ENCODE results near the gene WIZ.

GRCh38 chr19:15445227-15445605 lies 4.5 kb downstream of the WIZ start:
- TF ChIP-seq CTCF (conservative IDR thresholded peaks at IDR 0.05; ENCODE audit: low read depth in 2 of 2) (no peak), CREB1 (CRISPR knock-in tag; IDR thresholded peaks at IDR 0.05; ENCODE audit: low read depth) (no peak), EZH2phosphoT487 (IDR thresholded peaks at IDR 0.05; ENCODE audit: unreplicated experiment) (no peak), POLR2AphosphoS5 (IDR thresholded peaks at IDR 0.05; ENCODE audit: low read depth) (no peak), REST (IDR thresholded peaks at IDR 0.05; ENCODE audit: unreplicated experiment) (no peak), EZH2 (IDR thresholded peaks at IDR 0.05; ENCODE audit: low read depth, unreplicated experiment) (no peak), ETS1 (IDR thresholded peaks at IDR 0.05) (no peak), JUNB (IDR thresholded peaks at IDR 0.05; ENCODE audit: unreplicated experiment) (no peak), STAT1 (IDR thresholded peaks at IDR 0.05; ENCODE audit: unreplicated experiment) (no peak)
